Stimulated activated CD8-positive, alpha-beta memory T cell treated with anti-CD3 and anti-CD28 coated beads, Interleukin-4, amount 100 ng/mL, for 4 hours (primary cell): ENCODE results near the gene POU6F2.
"Not testable (repeated sequence)": the region's sequence is repeated elsewhere in the genome, so short reads cannot be mapped to it uniquely, and the experiment has no call there.

ENCODE experiments used
- DNase-seq, 2 donors: peaks; one replicate each; pipeline ENCODE4 v3.0.0-alpha.2; 2020; ENCODE audit warnings: low read depth in 2 of 2, low spot score in 1 of 2

POU6F2 gene, protein sequence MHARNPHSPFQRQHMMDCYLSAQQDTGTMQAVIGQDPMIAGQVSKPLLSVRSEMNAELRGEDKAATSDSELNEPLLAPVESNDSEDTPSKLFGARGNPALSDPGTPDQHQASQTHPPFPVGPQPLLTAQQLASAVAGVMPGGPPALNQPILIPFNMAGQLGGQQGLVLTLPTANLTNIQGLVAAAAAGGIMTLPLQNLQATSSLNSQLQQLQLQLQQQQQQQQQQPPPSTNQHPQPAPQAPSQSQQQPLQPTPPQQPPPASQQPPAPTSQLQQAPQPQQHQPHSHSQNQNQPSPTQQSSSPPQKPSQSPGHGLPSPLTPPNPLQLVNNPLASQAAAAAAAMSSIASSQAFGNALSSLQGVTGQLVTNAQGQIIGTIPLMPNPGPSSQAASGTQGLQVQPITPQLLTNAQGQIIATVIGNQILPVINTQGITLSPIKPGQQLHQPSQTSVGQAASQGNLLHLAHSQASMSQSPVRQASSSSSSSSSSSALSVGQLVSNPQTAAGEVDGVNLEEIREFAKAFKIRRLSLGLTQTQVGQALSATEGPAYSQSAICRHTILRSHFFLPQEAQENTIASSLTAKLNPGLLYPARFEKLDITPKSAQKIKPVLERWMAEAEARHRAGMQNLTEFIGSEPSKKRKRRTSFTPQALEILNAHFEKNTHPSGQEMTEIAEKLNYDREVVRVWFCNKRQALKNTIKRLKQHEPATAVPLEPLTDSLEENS

GRCh38 chr7:38977685-38978084 lies at the start of gene POU6F2:
Gene POU6F2 (plus strand): TSS chr7:38977909. CDS start chr7:38977954, 45 bp downstream.
- no peak for DNase-seq

- DNase-seq, result no peak
These were observed 49.2 kb upstream of the POU6F2 start for GRCh38 chr7:38928506-38928905.

DNA sequence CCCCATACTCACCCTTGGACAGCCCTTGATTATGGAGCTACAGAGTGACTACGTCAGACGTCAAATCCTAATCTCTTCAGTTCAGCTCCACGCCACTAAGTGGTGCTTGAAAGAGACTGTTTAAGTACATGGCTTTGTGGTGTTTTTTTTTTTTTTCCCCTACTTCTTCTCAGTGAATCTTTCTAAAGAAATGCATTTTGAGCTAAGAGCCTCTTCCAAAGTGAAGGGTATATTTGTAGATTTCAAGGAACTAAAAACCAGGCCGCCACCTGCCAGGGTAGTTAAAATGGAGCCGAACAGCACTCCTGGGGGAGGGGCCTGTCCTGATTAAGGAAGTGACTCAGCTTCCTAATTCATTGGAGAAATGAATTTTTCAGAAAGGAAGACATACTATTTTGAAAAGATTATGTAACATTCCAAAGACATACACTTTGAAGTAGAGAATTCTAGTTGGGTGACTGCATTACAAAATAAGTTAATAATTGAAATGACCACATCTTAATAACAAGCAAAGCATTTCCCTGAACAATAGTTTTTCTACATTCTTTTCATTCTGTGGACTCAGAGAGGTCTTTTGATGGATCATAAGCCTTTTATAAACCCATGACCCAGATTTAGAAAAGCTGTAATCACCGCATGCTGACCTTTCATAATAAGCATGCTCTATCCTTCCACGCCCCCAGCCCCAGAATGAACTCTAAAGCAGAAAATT lies 48.1 kb upstream of the POU6F2 start:
- no peak for DNase-seq

GRCh38 chr7:38932509-38933168 lies 45.1 kb upstream of the POU6F2 start:
- no peak for DNase-seq

DNA sequence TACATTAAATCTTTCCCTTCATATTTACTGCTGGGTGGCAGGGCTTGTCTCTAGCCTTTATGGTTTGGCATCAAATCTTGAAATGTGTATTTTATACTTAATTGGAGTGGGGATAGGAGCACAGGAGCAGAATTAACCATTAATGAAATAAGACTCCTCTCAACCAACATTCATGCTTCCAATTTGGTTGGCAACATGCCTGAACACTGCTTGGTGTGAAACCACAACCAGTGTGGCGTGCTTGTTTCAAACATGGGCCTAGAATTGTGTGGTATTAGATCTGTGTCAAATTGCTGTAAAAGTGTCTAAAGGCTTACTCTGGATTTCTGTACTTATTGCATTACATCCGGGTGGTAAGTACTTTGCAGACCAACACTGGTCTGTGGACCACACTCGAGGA lies 43.7 kb upstream of the POU6F2 start:
- DNase-seq, result no peak

GRCh38 chr7:38934536-38934935 lies 43.2 kb upstream of the POU6F2 start:
- DNase-seq, result no peak

GRCh38 chr7:38936641-38937040 lies 41.1 kb upstream of the POU6F2 start:
- no peak for DNase-seq

- no peak for DNase-seq
These were observed 39.7 kb upstream of the POU6F2 start for GRCh38 chr7:38938001-38938485.

DNA sequence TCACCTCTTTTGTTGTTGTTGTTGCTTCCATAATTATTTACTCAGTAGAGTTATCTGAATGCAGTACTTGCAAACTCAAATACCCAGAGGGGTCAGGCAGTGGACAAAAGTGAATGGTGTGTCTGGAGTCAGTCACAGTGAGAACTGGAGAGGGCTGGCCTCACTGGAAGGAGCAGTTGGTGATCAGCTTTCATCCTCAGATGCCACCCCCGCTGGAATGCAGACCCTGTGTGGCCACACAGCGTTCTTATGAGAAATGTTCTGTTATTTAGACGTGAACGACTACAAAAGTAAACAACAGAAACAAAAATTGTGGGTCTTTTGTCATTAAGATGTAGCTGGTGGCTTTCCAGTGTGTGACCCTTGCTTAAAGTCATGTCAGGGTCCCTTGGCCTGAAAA lies 39.1 kb upstream of the POU6F2 start:
- DNase-seq, result no peak

GRCh38 chr7:38940774-38941173 lies 36.9 kb upstream of the POU6F2 start:
- no peak for DNase-seq

DNA sequence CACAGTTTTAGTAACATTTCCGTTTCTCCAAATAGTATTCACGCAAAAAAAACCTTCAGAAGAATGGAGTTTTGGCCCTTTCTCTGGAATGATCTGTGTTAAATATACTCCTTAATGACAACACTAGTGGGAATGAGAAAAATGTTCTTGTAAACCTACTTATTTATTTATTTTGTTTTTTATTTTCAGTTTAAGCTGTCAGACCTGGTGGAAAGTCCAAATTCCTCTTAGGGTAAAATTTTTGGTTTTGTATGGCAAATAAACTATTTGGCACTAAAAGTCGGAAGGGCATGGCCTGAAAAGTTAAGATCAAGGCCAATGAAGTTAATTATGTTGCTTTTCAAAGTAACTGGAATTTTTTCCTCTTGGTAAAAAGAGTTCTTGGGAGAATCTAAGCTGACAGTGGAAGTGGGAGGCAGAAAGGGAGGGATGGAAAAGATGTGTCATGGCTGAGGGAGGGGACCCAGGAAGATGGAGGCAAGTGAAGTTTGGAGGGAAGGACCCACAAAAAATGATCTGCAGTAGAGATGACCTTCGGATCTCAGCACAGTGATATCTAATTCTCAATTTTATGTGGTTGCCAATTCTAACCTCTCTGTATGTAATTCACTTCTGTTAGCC lies 35.2 kb upstream of the POU6F2 start:
- no peak for DNase-seq

- DNase-seq, result not testable (repeated sequence)
These were observed 30.2 kb upstream of the POU6F2 start for GRCh38 chr7:38947541-38947940.

DNA sequence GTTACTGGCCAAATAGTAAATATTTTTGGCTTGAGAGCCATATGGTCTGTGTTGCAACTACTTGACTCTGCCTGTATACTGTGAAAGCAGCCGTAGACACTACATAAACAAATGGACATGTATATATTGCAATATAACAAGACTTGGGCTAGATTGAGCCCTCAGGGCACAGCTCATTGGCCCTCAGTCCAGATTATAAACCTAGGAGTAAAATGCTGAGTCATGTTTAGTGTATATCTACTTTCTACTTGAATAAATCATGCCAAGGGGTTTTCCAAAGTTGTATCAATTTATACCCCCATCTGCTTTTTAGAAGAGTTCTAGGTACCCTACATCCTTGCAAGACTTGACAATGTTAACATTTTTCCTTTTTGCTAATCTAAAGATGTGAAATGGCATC lies 27.4 kb upstream of the POU6F2 start:
- no peak for DNase-seq

- no peak for DNase-seq
These were observed 26.5 kb upstream of the POU6F2 start for GRCh38 chr7:38951213-38951612.

DNA sequence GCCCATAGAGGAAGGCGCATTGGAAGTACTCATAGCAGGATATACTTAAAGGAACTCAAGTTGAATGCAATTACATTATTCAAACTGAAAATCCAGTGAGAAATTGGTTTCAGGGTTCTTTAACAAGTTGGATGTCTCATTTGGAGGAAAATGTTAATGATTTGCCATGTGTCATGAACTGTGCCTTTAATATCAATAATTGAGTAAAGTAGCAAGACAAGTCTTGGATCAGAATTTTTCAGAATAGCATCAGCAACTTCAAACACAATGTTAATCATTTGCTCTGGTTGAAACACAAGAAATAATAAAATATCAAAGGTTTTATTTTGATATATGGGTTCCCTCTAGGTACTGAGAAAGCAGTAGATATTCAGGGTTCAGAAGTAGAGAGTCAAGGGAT lies 24.5 kb upstream of the POU6F2 start:
- DNase-seq, result no peak

- DNase-seq, result no peak
These were observed 23.7 kb upstream of the POU6F2 start for GRCh38 chr7:38953971-38954370.

DNA sequence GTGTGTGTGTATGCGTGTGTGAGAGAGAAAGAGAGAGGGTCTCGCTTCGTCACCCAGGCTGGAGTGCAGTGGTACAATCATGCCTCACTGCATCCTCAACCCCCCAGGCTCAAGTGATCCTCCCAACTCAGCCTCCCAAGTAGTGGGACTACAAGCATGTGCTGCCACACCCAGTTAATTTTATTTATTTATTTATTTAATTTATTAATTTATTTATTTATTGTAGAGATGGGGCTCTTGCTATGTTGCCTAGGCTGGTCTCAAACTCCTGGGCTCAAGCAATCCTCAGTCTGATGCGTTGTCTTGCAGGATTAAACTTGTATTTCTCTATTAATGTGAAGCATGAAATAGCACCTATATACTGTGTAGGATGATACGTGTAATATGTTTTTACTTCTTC lies 21.8 kb upstream of the POU6F2 start:
- DNase-seq, result no peak

GRCh38 chr7:38962028-38962427 lies 15.7 kb upstream of the POU6F2 start:
- no peak for DNase-seq

- no peak for DNase-seq
These were observed 12.8 kb upstream of the POU6F2 start for GRCh38 chr7:38964921-38965320.

DNA sequence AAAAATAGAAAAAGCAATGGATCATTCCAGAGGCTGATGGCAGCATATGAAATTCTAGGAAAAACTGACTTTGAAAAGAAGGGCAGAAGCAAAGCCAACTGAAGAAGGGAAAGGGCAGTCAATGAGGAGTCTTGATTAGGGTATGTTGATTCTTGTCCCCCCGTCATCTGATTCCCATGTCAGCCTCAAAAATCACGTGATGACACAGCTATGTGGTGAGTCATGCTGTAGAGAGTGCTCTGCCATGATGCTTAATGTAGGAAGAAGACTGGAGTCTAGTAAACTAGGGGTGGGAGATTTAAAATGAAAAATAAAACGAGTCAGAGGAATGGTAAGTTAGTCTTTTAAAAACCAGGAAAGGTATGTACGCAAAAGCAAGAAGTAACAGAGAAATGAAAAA lies 3.9 kb upstream of the POU6F2 start:
- DNase-seq, result no peak

DNA sequence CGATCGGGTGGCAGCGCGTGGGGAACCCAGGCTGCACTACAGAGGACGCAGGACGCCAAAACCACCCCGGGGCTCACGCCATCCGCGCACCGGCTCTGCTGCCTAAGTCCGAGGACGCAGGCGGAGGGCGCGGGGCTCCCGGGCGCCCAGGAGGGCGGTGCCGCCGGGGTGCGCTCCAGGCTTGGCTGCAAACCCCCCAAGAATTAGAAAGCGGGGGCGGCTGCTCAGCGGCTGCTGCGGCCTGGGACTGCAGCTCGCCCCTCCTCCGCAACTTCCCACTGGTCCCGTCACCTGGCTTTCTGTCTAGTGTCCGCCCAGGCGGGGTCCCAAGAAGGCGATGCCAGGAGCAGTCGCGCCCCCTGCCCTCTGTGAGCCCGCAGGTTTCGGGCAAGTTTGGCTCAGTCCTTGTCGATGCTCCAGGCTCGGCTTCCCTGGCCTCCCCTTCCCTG lies 1.7 kb upstream of the POU6F2 start:
- DNase-seq, result no peak
